PC-9 (cell line): ENCODE results near the gene KLK12. TPM values are rescaled to one million over a fixed set of nuclear protein-coding genes. Genes with fewer than 3 reads are reported as not detected.

Source experiments
- BruUV-seq: library from RNA; stranded (reverse); fragments of 400-500 nt; replicated peaks from 2 replicates; lab custom pipeline; 2021; lab: Mats Ljungman, UMichigan
- CTCF ChIA-PET: fragments of 300-600 bp; sonication (Branson Sonifier 250); formaldehyde crosslinking; loops from one replicate; lab custom pipeline; 2022; ENCODE audit warnings: antibody characterized with exemption; lab: Charles Lee
- POLR2A ChIA-PET: fragments of 300-600 bp; sonication (Branson Sonifier 250); formaldehyde crosslinking; loops from one replicate; lab custom pipeline; 2022; ENCODE audit warnings: antibody characterized with exemption; ENCODE audit not compliant: unreplicated experiment; lab: Charles Lee
- DNase-seq, 2 experiments: peaks; one replicate each; pipeline versions ENCODE4 v3.0.0 to v3.0.0-alpha.2; 2015 to 2022; ENCODE audit warnings: mixed read lengths in 1 of 2
- H2AFZ ChIP-seq: fragments of 200-600 bp; sonication (generic); 2 replicates; pipeline ENCODE4 v1.8.1; 2017; ENCODE audit warnings: antibody characterized with exemption
- H3F3A ChIP-seq: fragments of 200-600 bp; sonication (generic); 2 replicates; pipeline ENCODE4 v1.8.1; 2017; ENCODE audit warnings: antibody characterized with exemption, mild to moderate bottlenecking, low read depth; ENCODE audit not compliant: insufficient read depth
- H3K27ac ChIP-seq: fragments of 200-600 bp; sonication (generic); 2 replicates; pipeline ENCODE4 v1.6.1; 2016; ENCODE audit warnings: mixed run types
- H3K27me3 ChIP-seq: fragments of 200-600 bp; sonication (generic); 2 replicates; pipeline ENCODE4 v1.6.1; 2016; ENCODE audit warnings: low read depth, mixed run types; ENCODE audit not compliant: insufficient read depth
- H3K36me3 ChIP-seq: fragments of 200-600 bp; sonication (generic); 2 replicates; pipeline ENCODE4 v1.6.1; 2016; ENCODE audit warnings: low read depth, mixed run types
- H3K4me1 ChIP-seq: fragments of 200-600 bp; sonication (generic); replicated peaks from 2 replicates; pipeline ENCODE4 v1.6.1; 2016; ENCODE audit warnings: mixed run types; ENCODE audit not compliant: insufficient read depth
- H3K4me2 ChIP-seq: fragments of 200-600 bp; sonication (generic); 2 replicates; pipeline ENCODE4 v1.6.1; 2017; ENCODE audit warnings: mixed run types
- H3K4me3 ChIP-seq: fragments of 200-600 bp; sonication (generic); 2 replicates; pipeline ENCODE4 v1.6.1; 2016; ENCODE audit warnings: mixed run types
- H3K79me2 ChIP-seq: fragments of 200-600 bp; sonication (generic); 2 replicates; pipeline ENCODE4 v1.6.1; 2017; ENCODE audit warnings: low read depth, mixed run types
- H3K9me2 ChIP-seq: fragments of 200-600 bp; sonication (generic); 2 replicates; pipeline ENCODE4 v1.8.1; 2017; ENCODE audit warnings: mild to moderate bottlenecking; ENCODE audit not compliant: insufficient read depth
- H3K9me3 ChIP-seq: fragments of 200-600 bp; sonication (generic); 2 replicates; pipeline ENCODE4 v1.8.1; 2016; ENCODE audit warnings: low read depth; ENCODE audit not compliant: insufficient read depth
- H4K20me1 ChIP-seq: fragments of 200-600 bp; sonication (generic); 2 replicates; pipeline ENCODE4 v1.8.1; 2017; ENCODE audit not compliant: insufficient read depth
- CTCF ChIP-seq: fragments of 200-600 bp; sonication (generic); conservative IDR thresholded peaks from 2 replicates; pipeline ENCODE4 v1.6.1; 2017; ENCODE audit warnings: mixed run types, antibody characterized with exemption, mild to moderate bottlenecking, moderate library complexity
- EZH2 ChIP-seq: fragments of 200-600 bp; sonication (generic); IDR thresholded peaks from 2 replicates; pipeline ENCODE4 v1.8.0; 2017; ENCODE audit warnings: antibody characterized with exemption, low read depth
- intact Hi-C: fragments of 100-400 bp; cut with micrococcal nuclease; formaldehyde crosslinking; loops from one replicate; pipeline ENCODE4 v1.10.0; 2022; ENCODE audit not compliant: unreplicated experiment
- total RNA-seq: library from RNA; stranded (reverse); gene quantifications from 2 replicates; pipeline ENCODE4 v1.2.3, GENCODE V29; 2021

Gene KLK12
- total RNA-seq, 1 experiment from 2014 or later = not detected

GRCh38 chr19:51047031-51047335 is 12.2 kb upstream of the KLK12 start:
- H3K27me3 ChIP-seq = peaks cover 55% of the 10 kb centered on the region
- CTCF ChIA-PET = no interaction called here
- H3K27ac ChIP-seq = no peak overlapping the region
- no peaks in the 10 kb centered on the region; the same call in 1 of the 2 replicates for H3K9me3 ChIP-seq
- H3K79me2 ChIP-seq = no peaks in the 10 kb centered on the region
- no peak overlapping the region for H3K4me3 ChIP-seq
- no peaks in the 10 kb centered on the region for H3K36me3 ChIP-seq
- 0 out of 2 replicates have a peak, but pooled peaks cover 3% of the 10 kb centered on the region for H3F3A ChIP-seq
- no peaks in the 10 kb centered on the region for H4K20me1 ChIP-seq
- DNase-seq = no peak
- H3K4me1 ChIP-seq = no peaks in the 10 kb centered on the region
- H2AFZ ChIP-seq = no peak overlapping the region
- no TSS peak for BruUV-seq
- TF ChIP-seq CTCF = no peak
- no peak for TF ChIP-seq EZH2
- intact Hi-C loops = no loop called here
- no peaks in the 10 kb centered on the region for H3K9me2 ChIP-seq
- POLR2A ChIA-PET = interaction anchor here (0.6 to 0.9 kb wide), 3 partner anchors 26 to 46 kb away, joined by 3 read pairs; partner anchors contain the start of gene KLK8
- H3K4me2 ChIP-seq = no peak overlapping the region

GRCh38 chr19:51044327-51044726 is 9.5 kb upstream of the KLK12 start:
- Histone ChIP-seq H3K4me3 (no peak overlapping the region), H3K9me3 (no peaks in the 10 kb centered on the region), H3F3A (0 out of 2 replicates have a peak, but pooled peaks cover 3% of the 10 kb centered on the region), H3K27me3 (peaks cover 43% of the 10 kb centered on the region), H2AFZ (no peak overlapping the region), H3K79me2 (no peaks in the 10 kb centered on the region), H3K4me1 (no peaks in the 10 kb centered on the region), H3K9me2 (no peaks in the 10 kb centered on the region), H3K4me2 (no peak overlapping the region), H3K36me3 (no peaks in the 10 kb centered on the region), H3K27ac (no peak overlapping the region), H4K20me1 (no peaks in the 10 kb centered on the region)
- BruUV-seq = no TSS peak
- no peak for DNase-seq
- intact Hi-C loops = no loop called here
- ChIA-PET POLR2A (no interaction called here), CTCF (no interaction called here)
- TF ChIP-seq EZH2 (no peak), CTCF (no peak)

- Histone ChIP-seq H3F3A (0 out of 2 replicates have a peak, but pooled peaks cover 3% of the 10 kb centered on the region), H4K20me1 (no peaks in the 10 kb centered on the region), H3K36me3 (no peaks in the 10 kb centered on the region), H3K4me3 (no peak overlapping the region), H3K27ac (no peak overlapping the region), H3K79me2 (no peaks in the 10 kb centered on the region), H3K9me2 (no peaks in the 10 kb centered on the region), H3K9me3 (no peaks in the 10 kb centered on the region), H3K4me2 (no peak overlapping the region), H3K27me3 (peaks cover 36% of the 10 kb centered on the region), H3K4me1 (no peaks in the 10 kb centered on the region), H2AFZ (no peak overlapping the region)
- DNase-seq = no peak
- CTCF ChIA-PET = no interaction called here
- POLR2A ChIA-PET = interaction anchor here (0.5 kb wide), 1 partner anchor 41 kb away, joined by 3 read pairs; no protein-coding TSS in a partner anchor
- no peak for TF ChIP-seq EZH2
- no peak for TF ChIP-seq CTCF
- no TSS peak for BruUV-seq
- intact Hi-C loops = no loop called here
These were observed 8.7 kb upstream of the KLK12 start for GRCh38 chr19:51043497-51043896.
